ENCODE results near the gene ZNF384.

The ZNF384 gene

DNA sequence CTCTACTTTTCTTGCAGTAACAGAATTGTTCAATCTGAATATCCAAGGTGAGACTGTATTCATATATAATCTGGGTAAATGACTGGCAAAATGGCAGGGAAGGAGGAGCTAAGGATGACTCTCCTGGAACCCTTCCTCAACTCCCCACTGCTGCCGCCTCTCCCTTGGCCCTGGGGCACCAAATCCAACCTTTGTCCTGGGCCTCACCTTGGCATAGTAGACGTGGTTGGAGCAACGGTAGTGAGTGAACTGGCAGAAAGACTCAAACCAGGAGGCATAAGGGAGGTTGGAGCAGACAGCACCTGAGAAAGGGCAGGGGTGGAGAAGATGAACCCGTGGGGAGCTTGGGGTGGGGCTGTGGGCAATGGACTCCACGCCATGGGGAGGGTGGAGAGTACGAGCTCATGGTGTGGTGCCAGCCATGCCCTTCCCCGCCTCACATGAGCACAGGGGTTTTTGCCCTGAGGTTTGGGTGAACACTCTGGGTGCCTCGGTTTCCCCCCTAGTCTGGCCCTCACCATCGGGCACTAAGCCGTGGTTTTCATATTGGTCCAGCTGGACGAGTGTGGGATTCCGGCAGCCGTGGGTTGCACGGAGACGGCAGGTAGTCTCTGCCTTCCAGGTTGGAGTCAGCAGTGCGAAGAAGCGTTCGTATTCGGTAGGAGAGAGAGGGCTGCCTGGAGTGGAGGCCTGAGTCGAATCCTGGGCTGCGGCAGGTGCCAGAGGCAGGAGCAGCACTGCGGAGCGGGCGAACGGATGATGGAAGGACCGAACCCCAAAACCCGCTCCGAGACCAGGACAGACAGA lies 42.7 kb downstream of the ZNF384 start:
- Histone ChIP-seq H3K9me3 (ENCODE audit: severe bottlenecking) (no peaks in the 10 kb centered on the region), H3K27ac (no peak overlapping the region), H3K27me3 (ENCODE audit: insufficient read depth, low read depth, severe bottlenecking) (no peaks in the 10 kb centered on the region), H3K36me3 (peaks cover 30% of the 10 kb centered on the region), H3K4me3 (ENCODE audit: low read depth, low read length) (no peak overlapping the region)
- no peak for DNase-seq
- TF ChIP-seq, protein P1, sequence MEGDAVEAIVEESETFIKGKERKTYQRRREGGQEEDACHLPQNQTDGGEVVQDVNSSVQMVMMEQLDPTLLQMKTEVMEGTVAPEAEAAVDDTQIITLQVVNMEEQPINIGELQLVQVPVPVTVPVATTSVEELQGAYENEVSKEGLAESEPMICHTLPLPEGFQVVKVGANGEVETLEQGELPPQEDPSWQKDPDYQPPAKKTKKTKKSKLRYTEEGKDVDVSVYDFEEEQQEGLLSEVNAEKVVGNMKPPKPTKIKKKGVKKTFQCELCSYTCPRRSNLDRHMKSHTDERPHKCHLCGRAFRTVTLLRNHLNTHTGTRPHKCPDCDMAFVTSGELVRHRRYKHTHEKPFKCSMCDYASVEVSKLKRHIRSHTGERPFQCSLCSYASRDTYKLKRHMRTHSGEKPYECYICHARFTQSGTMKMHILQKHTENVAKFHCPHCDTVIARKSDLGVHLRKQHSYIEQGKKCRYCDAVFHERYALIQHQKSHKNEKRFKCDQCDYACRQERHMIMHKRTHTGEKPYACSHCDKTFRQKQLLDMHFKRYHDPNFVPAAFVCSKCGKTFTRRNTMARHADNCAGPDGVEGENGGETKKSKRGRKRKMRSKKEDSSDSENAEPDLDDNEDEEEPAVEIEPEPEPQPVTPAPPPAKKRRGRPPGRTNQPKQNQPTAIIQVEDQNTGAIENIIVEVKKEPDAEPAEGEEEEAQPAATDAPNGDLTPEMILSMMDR (IDR thresholded peaks at IDR 0.05; ENCODE audit: low read depth, low read length): no peak

GRCh38 chr12:6644903-6645302 lies 44.3 kb downstream of the ZNF384 start:
- TF ChIP-seq, protein P1 (IDR thresholded peaks at IDR 0.05; ENCODE audit: low read depth, low read length): peak; percentile 48; the same call in 1 of the 2 replicates
- Histone ChIP-seq H3K9me3 (ENCODE audit: severe bottlenecking) (no peaks in the 10 kb centered on the region), H3K36me3 (peaks cover 15% of the 10 kb centered on the region), H3K27me3 (ENCODE audit: insufficient read depth, low read depth, severe bottlenecking) (no peaks in the 10 kb centered on the region), H3K4me3 (ENCODE audit: low read depth, low read length) (no peak overlapping the region), H3K27ac (no peak overlapping the region)
- no peak for DNase-seq

- peaks cover 12% of the 10 kb centered on the region for H3K36me3 ChIP-seq
- TF ChIP-seq, protein P1 (IDR thresholded peaks at IDR 0.05; ENCODE audit: low read depth, low read length): no peak
- no peak overlapping the region for H3K27ac ChIP-seq
- H3K27me3 ChIP-seq (ENCODE audit: insufficient read depth, low read depth, severe bottlenecking): no peaks in the 10 kb centered on the region
- H3K9me3 ChIP-seq (ENCODE audit: severe bottlenecking): no peaks in the 10 kb centered on the region
- no peak overlapping the region for H3K4me3 ChIP-seq (ENCODE audit: low read depth, low read length)
- DNase-seq: no peak
Measured at GRCh38 chr12:6644257-6644596, 44.9 kb downstream of the ZNF384 start.

GRCh38 chr12:6643569-6644256 lies 45.5 kb downstream of the ZNF384 start:
- no peaks in the 10 kb centered on the region for H3K9me3 ChIP-seq (ENCODE audit: severe bottlenecking)
- peaks cover 12% of the 10 kb centered on the region for H3K36me3 ChIP-seq
- H3K27me3 ChIP-seq (ENCODE audit: insufficient read depth, low read depth, severe bottlenecking): no peaks in the 10 kb centered on the region
- TF ChIP-seq, protein P1 (IDR thresholded peaks at IDR 0.05; ENCODE audit: low read depth, low read length): no peak
- no peak overlapping the region for H3K27ac ChIP-seq
- no peak overlapping the region for H3K4me3 ChIP-seq (ENCODE audit: low read depth, low read length)
- DNase-seq: no peak

- Histone ChIP-seq H3K27ac (no peak overlapping the region), H3K9me3 (ENCODE audit: severe bottlenecking) (no peaks in the 10 kb centered on the region), H3K27me3 (ENCODE audit: insufficient read depth, low read depth, severe bottlenecking) (no peaks in the 10 kb centered on the region), H3K36me3 (no peaks in the 10 kb centered on the region), H3K4me3 (ENCODE audit: low read depth, low read length) (no peak overlapping the region)
- no peak for DNase-seq
- TF ChIP-seq, protein P1 (IDR thresholded peaks at IDR 0.05; ENCODE audit: low read depth, low read length): no peak
Measured at GRCh38 chr12:6641131-6641530, 48.0 kb downstream of the ZNF384 start.
